ENCODE measurements around the gene VSNL1.

The VSNL1 gene

GRCh38 chr2:17600556-17601204 lies 60.2 kb downstream of the VSNL1 start:
- H3K4me3 ChIP-seq (ENCODE audit: low read depth, low read length), result no peak overlapping the region
- no peak overlapping the region for H2AFZ ChIP-seq
- H3K36me3 ChIP-seq (ENCODE audit: control insufficient read depth, insufficient read depth, low read length), result no peaks in the 10 kb centered on the region
- H3K9ac ChIP-seq, result no peak overlapping the region
- no peak overlapping the region for H3K27ac ChIP-seq
- no peaks in the 10 kb centered on the region for H3K9me3 ChIP-seq (ENCODE audit: control insufficient read depth, low read length)
- H3K4me1 ChIP-seq, result no peaks in the 10 kb centered on the region
- no peaks in the 10 kb centered on the region for H3K79me2 ChIP-seq
- no peak for TF ChIP-seq CTCF (IDR thresholded peaks at IDR 0.05)
- no peaks in the 10 kb centered on the region for H3K27me3 ChIP-seq (ENCODE audit: control insufficient read depth, insufficient read depth, low read length)
- H3K4me2 ChIP-seq (ENCODE audit: low read length), result no peak overlapping the region

GRCh38 chr2:17604050-17604449 lies 63.6 kb downstream of the VSNL1 start:
- Histone ChIP-seq H3K4me2 (ENCODE audit: low read length) (no peak overlapping the region), H3K9me3 (ENCODE audit: control insufficient read depth, low read length) (no peaks in the 10 kb centered on the region), H3K27ac (no peak overlapping the region), H3K4me1 (no peaks in the 10 kb centered on the region), H2AFZ (no peak overlapping the region), H3K79me2 (no peaks in the 10 kb centered on the region), H3K9ac (no peak overlapping the region), H3K36me3 (ENCODE audit: control insufficient read depth, insufficient read depth, low read length) (no peaks in the 10 kb centered on the region), H3K27me3 (ENCODE audit: control insufficient read depth, insufficient read depth, low read length) (no peaks in the 10 kb centered on the region), H3K4me3 (ENCODE audit: low read depth, low read length) (no peak overlapping the region)
- no peak for TF ChIP-seq CTCF (IDR thresholded peaks at IDR 0.05)

- Histone ChIP-seq H3K4me2 (ENCODE audit: low read length) (no peak overlapping the region), H3K4me3 (ENCODE audit: low read depth, low read length) (no peak overlapping the region), H2AFZ (no peak overlapping the region), H3K9me3 (ENCODE audit: control insufficient read depth, low read length) (no peaks in the 10 kb centered on the region), H3K27me3 (ENCODE audit: control insufficient read depth, insufficient read depth, low read length) (no peaks in the 10 kb centered on the region), H3K27ac (no peak overlapping the region), H3K4me1 (no peaks in the 10 kb centered on the region), H3K36me3 (ENCODE audit: control insufficient read depth, insufficient read depth, low read length) (no peaks in the 10 kb centered on the region), H3K9ac (no peak overlapping the region), H3K79me2 (no peaks in the 10 kb centered on the region)
- no peak for TF ChIP-seq CTCF (IDR thresholded peaks at IDR 0.05)
These were observed 65.2 kb downstream of the VSNL1 start for GRCh38 chr2:17605696-17606095.

- Histone ChIP-seq H3K4me3 (ENCODE audit: low read depth, low read length) (no peak overlapping the region), H3K27ac (no peak overlapping the region), H3K9ac (no peak overlapping the region), H3K27me3 (ENCODE audit: control insufficient read depth, insufficient read depth, low read length) (no peaks in the 10 kb centered on the region), H3K4me2 (ENCODE audit: low read length) (no peak overlapping the region), H3K79me2 (no peaks in the 10 kb centered on the region), H3K4me1 (no peaks in the 10 kb centered on the region), H3K36me3 (ENCODE audit: control insufficient read depth, insufficient read depth, low read length) (no peaks in the 10 kb centered on the region), H2AFZ (no peak overlapping the region), H3K9me3 (ENCODE audit: control insufficient read depth, low read length) (no peaks in the 10 kb centered on the region)
- TF ChIP-seq CTCF (IDR thresholded peaks at IDR 0.05), result no peak
These were observed 66.4 kb downstream of the VSNL1 start for GRCh38 chr2:17606851-17607250.

- Histone ChIP-seq H3K4me3 (ENCODE audit: low read depth, low read length) (no peak overlapping the region), H3K4me1 (no peaks in the 10 kb centered on the region), H3K9me3 (ENCODE audit: control insufficient read depth, low read length) (no peaks in the 10 kb centered on the region), H3K27ac (no peak overlapping the region), H3K27me3 (ENCODE audit: control insufficient read depth, insufficient read depth, low read length) (no peaks in the 10 kb centered on the region), H3K4me2 (ENCODE audit: low read length) (no peak overlapping the region), H2AFZ (no peak overlapping the region), H3K9ac (no peak overlapping the region), H3K79me2 (no peaks in the 10 kb centered on the region), H3K36me3 (ENCODE audit: control insufficient read depth, insufficient read depth, low read length) (no peaks in the 10 kb centered on the region)
- TF ChIP-seq CTCF (IDR thresholded peaks at IDR 0.05), result no peak
These were observed 66.9 kb downstream of the VSNL1 start for GRCh38 chr2:17607379-17607778.
